Measurements from ENCODE around the gene WT1. TPM values are rescaled to one million over a fixed set of nuclear protein-coding genes. Genes with fewer than 3 reads are reported as not detected.

Gene WT1
- polyA plus RNA-seq, 1 donor from 2014 or later: not detected

GRCh38 chr11:32438346-32438865 is 3.1 kb upstream of the WT1 start:
- Histone ChIP-seq H3K27ac (ENCODE audit: low read length) (no peak overlapping the region), H3K79me2 (replicated peaks; ENCODE audit: insufficient read depth, low read length) (no peaks in the 10 kb centered on the region), H3K9me3 (ENCODE audit: low read length) (no peaks in the 10 kb centered on the region), H3K36me3 (ENCODE audit: insufficient read depth, low read length) (no peaks in the 10 kb centered on the region), H3F3A (ENCODE audit: insufficient read depth, low read length, poor library complexity, severe bottlenecking) (no peaks in the 10 kb centered on the region), H2AFZ (ENCODE audit: low read depth, low read length) (no peak overlapping the region), H3K4me3 (ENCODE audit: low read length) (peak overlapping the region; percentile 39), H3K9me2 (ENCODE audit: insufficient read depth, low read length) (no peaks in the 10 kb centered on the region), H3K27me3 (ENCODE audit: insufficient read depth, low read depth, low read length) (peaks cover 99% of the 10 kb centered on the region), H4K20me1 (ENCODE audit: insufficient read depth) (no peaks in the 10 kb centered on the region), H3K4me2 (ENCODE audit: low read length) (no peak overlapping the region), H3K9ac (ENCODE audit: low read length) (no peak overlapping the region)
- no peak for TF ChIP-seq TAF1 (IDR thresholded peaks at IDR 0.05; ENCODE audit: low read depth)

- H3K36me3 ChIP-seq (ENCODE audit: insufficient read depth, low read length): no peaks in the 10 kb centered on the region
- H3K9me2 ChIP-seq (ENCODE audit: insufficient read depth, low read length): no peaks in the 10 kb centered on the region
- peaks cover 3% of the 10 kb centered on the region for H3K9me3 ChIP-seq (ENCODE audit: low read length)
- no peaks in the 10 kb centered on the region for H3K79me2 ChIP-seq (replicated peaks; ENCODE audit: insufficient read depth, low read length)
- H2AFZ ChIP-seq (ENCODE audit: low read depth, low read length): no peak overlapping the region
- TF ChIP-seq MXI1 (conservative IDR thresholded peaks at IDR 0.05; ENCODE audit: poor library complexity, severe bottlenecking) (no peak), POLR2AphosphoS5 (IDR thresholded peaks at IDR 0.05) (peak; percentile 64), CTCF (IDR thresholded peaks at IDR 0.05; ENCODE audit: poor library complexity, severe bottlenecking) (no peak), RAD21 (conservative IDR thresholded peaks at IDR 0.05) (no peak), EP300 (conservative IDR thresholded peaks at IDR 0.05; ENCODE audit: poor library complexity, severe bottlenecking) (no peak), EZH2 (IDR thresholded peaks at IDR 0.05; ENCODE audit: borderline replicate concordance, insufficient read depth, low read length, poor library complexity, severe bottlenecking) (peak; percentile 85), SMC3 (conservative IDR thresholded peaks at IDR 0.05; ENCODE audit: poor library complexity) (no peak)
- H3K4me3 ChIP-seq (ENCODE audit: low read length): peak overlapping the region; percentile 39
- H3K27ac ChIP-seq (ENCODE audit: low read length): no peak overlapping the region
- peaks cover 99% of the 10 kb centered on the region for H3K27me3 ChIP-seq (ENCODE audit: insufficient read depth, low read depth, low read length)
- H3F3A ChIP-seq (ENCODE audit: insufficient read depth, low read length, poor library complexity, severe bottlenecking): no peaks in the 10 kb centered on the region
- H3K4me2 ChIP-seq (ENCODE audit: low read length): no peak overlapping the region
- H3K9ac ChIP-seq (ENCODE audit: low read length): no peak overlapping the region
- no peaks in the 10 kb centered on the region for H4K20me1 ChIP-seq (ENCODE audit: insufficient read depth)
These were observed 2.4 kb upstream of the WT1 start for GRCh38 chr11:32437495-32438345.

- Histone ChIP-seq H3K27me3 (ENCODE audit: insufficient read depth, low read depth, low read length) (peaks cover 99% of the 10 kb centered on the region), H3K79me2 (replicated peaks; ENCODE audit: insufficient read depth, low read length) (no peaks in the 10 kb centered on the region), H3K9me2 (ENCODE audit: insufficient read depth, low read length) (no peaks in the 10 kb centered on the region), H3K4me3 (ENCODE audit: low read length) (no peak overlapping the region), H3K36me3 (ENCODE audit: insufficient read depth, low read length) (no peaks in the 10 kb centered on the region), H3K9me3 (ENCODE audit: low read length) (peaks cover 11% of the 10 kb centered on the region), H3F3A (ENCODE audit: insufficient read depth, low read length, poor library complexity, severe bottlenecking) (no peaks in the 10 kb centered on the region), H2AFZ (ENCODE audit: low read depth, low read length) (no peak overlapping the region), H4K20me1 (ENCODE audit: insufficient read depth) (no peaks in the 10 kb centered on the region), H3K27ac (ENCODE audit: low read length) (no peak overlapping the region), H3K9ac (ENCODE audit: low read length) (no peak overlapping the region), H3K4me2 (ENCODE audit: low read length) (no peak overlapping the region)
- TF ChIP-seq RAD21 (conservative IDR thresholded peaks at IDR 0.05) (no peak), EP300 (conservative IDR thresholded peaks at IDR 0.05; ENCODE audit: poor library complexity, severe bottlenecking) (no peak), EZH2 (IDR thresholded peaks at IDR 0.05; ENCODE audit: borderline replicate concordance, insufficient read depth, low read length, poor library complexity, severe bottlenecking) (no peak), MXI1 (conservative IDR thresholded peaks at IDR 0.05; ENCODE audit: poor library complexity, severe bottlenecking) (no peak), REST (IDR thresholded peaks at IDR 0.05; ENCODE audit: borderline replicate concordance) (no peak), CTCF (IDR thresholded peaks at IDR 0.05; ENCODE audit: poor library complexity, severe bottlenecking) (no peak), POLR2AphosphoS5 (IDR thresholded peaks at IDR 0.05) (no peak), TAF1 (IDR thresholded peaks at IDR 0.05; ENCODE audit: low read depth) (no peak)
These were observed 1.6 kb upstream of the WT1 start for GRCh38 chr11:32436751-32437494.

All from neural cell (in vitro differentiated cells).